ENCODE measurements around the gene TAF11L2. TPM values are rescaled to one million over a fixed set of nuclear protein-coding genes. Genes with fewer than 3 reads are reported as not detected.
"Not testable (repeated sequence)": the region's sequence is repeated elsewhere in the genome, so short reads cannot be mapped to it uniquely, and the experiment has no call there.

Gene TAF11L2
- total RNA-seq, 4 donors from 2014 or later: not detected

DNA sequence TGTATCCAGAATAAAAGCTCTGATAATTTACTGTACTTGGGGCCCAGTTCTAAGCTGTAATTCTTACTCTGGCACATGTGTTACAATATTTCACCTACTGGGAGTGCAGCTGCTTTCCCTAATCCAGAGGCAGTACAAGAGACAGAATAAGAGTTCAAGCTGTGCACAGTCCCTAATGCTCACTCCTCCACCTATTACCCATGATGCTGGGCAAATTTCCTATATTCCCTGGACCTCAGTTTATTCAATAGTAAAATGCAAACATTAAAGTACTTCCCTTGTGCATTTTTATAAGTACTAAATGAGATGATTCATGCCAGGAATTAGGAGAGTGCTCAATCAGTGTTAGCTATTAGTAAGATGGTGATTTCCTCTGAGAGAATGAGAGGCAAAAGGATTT, 28.0 kb upstream of the TAF11L2 start:
- Histone ChIP-seq H3K9me3 (no peaks in the 10 kb centered on the region), H3K27ac (no peak overlapping the region), H3K27me3 (no peaks in the 10 kb centered on the region), H3K36me3 (no peaks in the 10 kb centered on the region), H3K4me1 (no peaks in the 10 kb centered on the region), H3K4me3 (no peak overlapping the region)
- no peak for DNase-seq
- TF ChIP-seq, protein P1, sequence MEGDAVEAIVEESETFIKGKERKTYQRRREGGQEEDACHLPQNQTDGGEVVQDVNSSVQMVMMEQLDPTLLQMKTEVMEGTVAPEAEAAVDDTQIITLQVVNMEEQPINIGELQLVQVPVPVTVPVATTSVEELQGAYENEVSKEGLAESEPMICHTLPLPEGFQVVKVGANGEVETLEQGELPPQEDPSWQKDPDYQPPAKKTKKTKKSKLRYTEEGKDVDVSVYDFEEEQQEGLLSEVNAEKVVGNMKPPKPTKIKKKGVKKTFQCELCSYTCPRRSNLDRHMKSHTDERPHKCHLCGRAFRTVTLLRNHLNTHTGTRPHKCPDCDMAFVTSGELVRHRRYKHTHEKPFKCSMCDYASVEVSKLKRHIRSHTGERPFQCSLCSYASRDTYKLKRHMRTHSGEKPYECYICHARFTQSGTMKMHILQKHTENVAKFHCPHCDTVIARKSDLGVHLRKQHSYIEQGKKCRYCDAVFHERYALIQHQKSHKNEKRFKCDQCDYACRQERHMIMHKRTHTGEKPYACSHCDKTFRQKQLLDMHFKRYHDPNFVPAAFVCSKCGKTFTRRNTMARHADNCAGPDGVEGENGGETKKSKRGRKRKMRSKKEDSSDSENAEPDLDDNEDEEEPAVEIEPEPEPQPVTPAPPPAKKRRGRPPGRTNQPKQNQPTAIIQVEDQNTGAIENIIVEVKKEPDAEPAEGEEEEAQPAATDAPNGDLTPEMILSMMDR (IDR thresholded peaks at IDR 0.05): no peak
- no peak for TF ChIP-seq POLR2A (IDR thresholded peaks at IDR 0.05)
- intact Hi-C loops (cut with DNase I): no loop called here

DNA sequence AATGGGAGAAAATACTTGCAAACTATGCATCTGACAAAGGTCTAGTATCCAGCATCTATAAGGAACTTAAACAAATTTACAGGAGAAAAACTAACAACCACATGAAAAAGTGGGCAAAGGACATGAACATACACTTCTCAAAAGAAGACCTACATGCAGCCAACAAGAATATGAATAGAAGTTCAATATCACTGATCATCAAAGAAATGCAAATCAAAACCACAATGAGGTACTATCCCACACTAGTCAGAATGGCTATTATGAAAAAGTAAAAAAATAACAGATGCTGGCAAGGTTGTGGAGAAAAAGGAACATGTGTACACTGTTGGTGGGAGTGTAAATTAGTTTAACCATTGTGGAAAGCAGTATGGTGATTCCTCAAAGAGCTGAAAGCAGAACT, 23.0 kb upstream of the TAF11L2 start:
- H3K36me3 ChIP-seq; H3K4me3 ChIP-seq; intact Hi-C loops (cut with DNase I); H3K27ac ChIP-seq; H3K4me1 ChIP-seq; H3K27me3 ChIP-seq; H3K9me3 ChIP-seq; DNase-seq: not testable (repeated sequence)

DNA sequence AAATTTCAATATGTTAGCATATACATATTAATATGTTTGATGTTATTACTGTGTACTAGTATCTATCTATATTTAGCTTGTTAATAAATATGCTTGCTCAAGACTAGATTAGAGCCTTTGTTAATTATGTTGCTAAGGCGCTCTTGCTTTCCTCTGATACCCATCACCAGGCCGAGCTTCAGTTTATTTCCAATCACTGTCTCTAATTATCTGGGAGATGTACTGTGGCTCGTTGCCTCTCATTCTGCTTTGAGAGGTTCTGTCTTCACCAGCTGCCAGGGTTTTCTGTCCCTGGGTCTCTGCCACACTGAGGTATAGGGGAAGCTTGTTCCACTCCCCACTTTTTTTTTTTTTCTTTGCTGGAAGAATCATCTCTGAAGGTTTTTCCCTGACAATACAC, 21.0 kb upstream of the TAF11L2 start:
- Histone ChIP-seq H3K27ac (no peak overlapping the region), H3K4me1 (no peaks in the 10 kb centered on the region), H3K4me3 (no peak overlapping the region), H3K9me3 (no peaks in the 10 kb centered on the region), H3K27me3 (no peaks in the 10 kb centered on the region), H3K36me3 (no peaks in the 10 kb centered on the region)
- intact Hi-C loops (cut with DNase I): no loop called here
- TF ChIP-seq, protein P1 (IDR thresholded peaks at IDR 0.05): no peak
- TF ChIP-seq POLR2A (IDR thresholded peaks at IDR 0.05): no peak
- no peak for DNase-seq
- 70 to 84% methylated on average over 3 of the region's 3 CpGs for WGBS, 2 donors

DNA sequence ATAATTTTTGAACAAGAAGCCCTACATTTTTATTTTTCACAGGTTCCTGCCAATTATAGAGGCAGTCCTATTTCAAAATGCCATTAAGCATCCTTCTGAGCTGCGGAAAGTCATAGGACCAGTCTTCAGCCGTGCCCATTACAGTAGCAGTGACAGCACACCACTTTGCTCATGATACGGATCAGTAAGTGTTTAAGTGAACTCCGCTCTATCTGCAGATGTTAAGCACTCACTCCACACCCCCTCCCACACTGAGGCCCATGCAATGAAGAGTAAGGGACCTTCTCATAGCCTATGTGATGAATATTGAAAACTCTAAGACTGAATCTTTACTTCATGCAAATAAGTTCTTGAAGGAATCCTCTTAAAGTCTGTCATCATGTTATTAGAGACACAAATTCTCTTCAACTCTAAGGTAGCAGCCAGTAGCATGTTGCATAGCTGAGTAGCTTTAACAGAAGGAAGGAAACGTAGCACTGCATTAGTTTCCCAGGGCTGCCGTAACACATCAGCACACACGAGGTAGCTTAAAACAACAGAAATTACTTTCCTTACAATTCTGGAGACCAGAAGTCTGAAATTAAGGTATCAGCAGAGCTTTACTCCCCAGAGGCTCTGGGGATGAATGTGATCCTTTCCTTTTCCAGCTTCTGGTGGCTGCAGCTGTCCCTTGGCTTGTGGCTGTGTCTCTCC, 20.3 kb upstream of the TAF11L2 start:
- H3K9me3 ChIP-seq: no peaks in the 10 kb centered on the region
- TF ChIP-seq, protein P1 (IDR thresholded peaks at IDR 0.05): no peak
- TF ChIP-seq POLR2A (IDR thresholded peaks at IDR 0.05): no peak
- no peaks in the 10 kb centered on the region for H3K36me3 ChIP-seq
- H3K4me3 ChIP-seq: no peak overlapping the region
- intact Hi-C loops (cut with DNase I): no loop called here
- DNase-seq: no peak
- H3K27me3 ChIP-seq: no peaks in the 10 kb centered on the region
- H3K27ac ChIP-seq: no peak overlapping the region
- WGBS, 2 donors: 73 to 86% methylated on average over 7 of the region's 7 CpGs
- no peaks in the 10 kb centered on the region for H3K4me1 ChIP-seq

DNA sequence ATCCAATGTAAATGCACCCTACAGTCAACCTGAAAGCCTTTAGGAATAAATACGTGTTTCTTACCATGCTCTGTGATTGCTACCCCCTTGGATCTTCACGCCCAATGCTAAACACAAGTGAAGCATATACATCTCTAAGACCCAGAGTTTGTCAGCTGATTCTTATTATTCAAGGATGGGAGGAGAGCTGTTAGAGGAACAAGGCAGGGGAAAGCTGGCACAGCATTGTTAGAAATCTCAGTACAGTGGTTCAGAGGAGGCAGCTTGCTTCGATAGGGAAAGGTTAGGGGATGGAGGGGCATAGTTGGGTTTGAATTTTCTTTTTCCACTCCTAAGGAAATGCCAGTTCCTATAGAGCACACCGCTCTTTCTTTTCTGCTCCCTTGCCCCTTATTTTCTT, 16.7 kb upstream of the TAF11L2 start:
- 62 to 76% methylated on average over 4 of the region's 4 CpGs for WGBS, 2 donors
- no peaks in the 10 kb centered on the region for H3K9me3 ChIP-seq
- no peaks in the 10 kb centered on the region for H3K4me1 ChIP-seq
- DNase-seq: no peak
- H3K27ac ChIP-seq: no peak overlapping the region
- no peaks in the 10 kb centered on the region for H3K36me3 ChIP-seq
- TF ChIP-seq, protein P1 (IDR thresholded peaks at IDR 0.05): no peak
- TF ChIP-seq POLR2A (IDR thresholded peaks at IDR 0.05): no peak
- intact Hi-C loops (cut with DNase I): no loop called here
- H3K27me3 ChIP-seq: no peaks in the 10 kb centered on the region
- H3K4me3 ChIP-seq: no peak overlapping the region

DNA sequence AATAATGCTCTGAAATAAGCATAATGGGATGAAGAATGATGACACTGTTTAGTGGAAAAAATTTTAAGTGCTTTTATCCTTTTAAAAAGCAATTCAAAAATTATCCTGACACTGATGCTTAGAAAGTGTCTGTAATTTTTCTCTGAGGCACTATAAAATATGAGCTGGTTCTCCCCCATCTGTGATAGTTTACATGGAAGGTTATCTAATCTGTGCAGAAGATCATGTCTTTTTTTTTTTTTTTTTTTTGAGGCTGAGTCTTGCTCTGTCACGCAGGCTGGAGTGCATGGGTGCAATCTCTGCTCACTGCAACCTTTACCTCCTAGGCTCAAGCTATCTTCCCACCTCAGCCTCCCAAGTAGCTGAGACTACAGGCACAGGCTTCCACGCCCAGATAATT, 15.2 kb upstream of the TAF11L2 start:
- TF ChIP-seq, protein P1 (IDR thresholded peaks at IDR 0.05): no peak
- no peak for TF ChIP-seq POLR2A (IDR thresholded peaks at IDR 0.05)
- no peak overlapping the region for H3K4me3 ChIP-seq
- H3K4me1 ChIP-seq: no peaks in the 10 kb centered on the region
- H3K36me3 ChIP-seq: no peaks in the 10 kb centered on the region
- no peak for DNase-seq
- no peaks in the 10 kb centered on the region for H3K27me3 ChIP-seq
- no peaks in the 10 kb centered on the region for H3K9me3 ChIP-seq
- H3K27ac ChIP-seq: no peak overlapping the region
- WGBS, 2 donors: 66 to 67% methylated on average over 2 of the region's 2 CpGs
- intact Hi-C loops (cut with DNase I): no loop called here

DNA sequence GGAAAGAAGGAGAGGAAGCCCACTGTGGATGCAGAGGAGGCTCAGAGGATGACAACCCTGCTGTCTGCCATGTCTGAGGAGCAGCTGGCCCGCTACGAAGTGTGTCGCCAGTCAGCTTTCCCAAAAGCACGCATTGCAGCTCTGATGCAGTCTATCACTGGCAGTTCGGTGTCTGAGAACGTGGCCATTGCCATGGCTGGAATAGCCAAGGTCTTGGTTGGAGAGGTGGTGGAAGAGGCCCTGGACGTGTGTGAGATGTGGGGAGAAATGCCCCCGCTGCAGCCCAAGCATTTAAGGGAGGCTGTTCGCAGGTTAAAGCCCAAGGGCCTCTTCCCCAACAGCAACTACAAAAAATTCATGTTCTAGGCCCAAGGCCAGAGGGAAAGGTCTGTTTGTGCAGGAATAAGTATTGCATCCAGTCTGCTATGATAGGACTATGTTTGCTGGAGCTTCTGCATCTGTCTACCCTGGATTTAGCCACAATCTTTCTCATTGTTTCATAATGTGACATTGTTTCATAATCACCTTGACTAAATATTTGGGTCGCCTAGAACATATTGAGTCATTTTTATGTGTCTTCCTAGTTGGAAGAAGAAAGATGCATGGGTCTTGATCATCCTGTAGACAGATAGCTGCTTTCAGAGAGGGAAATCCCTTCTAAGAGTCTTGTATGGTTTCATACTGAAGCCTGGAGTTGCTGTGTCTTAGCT, 11.4 kb upstream of the TAF11L2 start:
- H3K36me3 ChIP-seq; DNase-seq; H3K4me1 ChIP-seq; H3K9me3 ChIP-seq; H3K4me3 ChIP-seq; intact Hi-C loops (cut with DNase I); H3K27ac ChIP-seq; H3K27me3 ChIP-seq: not testable (repeated sequence)
- 87 to 93% methylated on average over 8 to 10 of the region's 10 CpGs for WGBS, 2 donors

All from esophagus squamous epithelium (tissue), 5 donors.